SK-N-SH (cell line): ENCODE results near the gene TMEM131. TPM values are rescaled to one million over a fixed set of nuclear protein-coding genes. Genes with fewer than 3 reads are reported as not detected.

Experiments used
- CTCF ChIA-PET: fragments of 300-600, 350-600 bp; formaldehyde crosslinking; extraction: SDS; loops from one replicate; lab custom pipeline; 2021; lab: Yijun Ruan, JAX
- POLR2A ChIA-PET: fragments of 350-600 bp; sonication (Branson Sonifier 250); formaldehyde crosslinking; extraction: SDS; loops from one replicate; lab custom pipeline; 2020; ENCODE audit warnings: antibody characterized with exemption, inconsistent platforms; lab: Yijun Ruan, JAX
- DNase-seq: peaks from one replicate; pipeline ENCODE4 v3.0.0; 2012
- H2AFZ ChIP-seq: fragments of 200-600 bp; sonication (generic); 2 replicates; pipeline ENCODE4 v1.8.1; 2016; ENCODE audit warnings: antibody characterized with exemption, mild to moderate bottlenecking, low read depth
- H3F3A ChIP-seq: fragments of 200-600 bp; sonication (generic); replicated peaks from 2 replicates; pipeline ENCODE3; 2016; ENCODE audit warnings: antibody characterized with exemption, mild to moderate bottlenecking; ENCODE audit not compliant: insufficient read depth
- H3K27ac ChIP-seq, 2 experiments: fragments of 200-500 bp in 1 of 2; fragments of 200-600 bp in 1 of 2; sonication (Bioruptor generic) in 1 of 2; sonication (generic), shearing (Covaris generic) in 1 of 2; 2 replicates each; pipeline versions ENCODE4 v1.5.1 to v1.6.1; 2014 to 2016; ENCODE audit warnings: low read depth in 2 of 2, inconsistent platforms in 1 of 2, low read length in 1 of 2, mild to moderate bottlenecking in 1 of 2, mixed read lengths in 1 of 2
- H3K27me3 ChIP-seq: fragments of 200-600 bp; sonication (generic), shearing (Covaris generic); 2 replicates; pipeline ENCODE4 v1.6.1; 2016; ENCODE audit warnings: mixed run types; ENCODE audit not compliant: insufficient read depth
- H3K36me3 ChIP-seq, 2 experiments: fragments of 200-500 bp in 1 of 2; fragments of 200-600 bp in 1 of 2; sonication (Bioruptor generic) in 1 of 2; sonication (generic) in 1 of 2; replicated peaks in 1 of 2; 2 replicates each; pipeline versions ENCODE3 to v1.5.1; 2014 to 2016; ENCODE audit warnings: low read length in 1 of 2, mild to moderate bottlenecking in 1 of 2; ENCODE audit not compliant: insufficient read depth in 2 of 2, control insufficient read depth in 1 of 2
- H3K4me1 ChIP-seq, 2 experiments: fragments of 200-500 bp in 1 of 2; fragments of 200-600 bp in 1 of 2; sonication (Bioruptor generic) in 1 of 2; sonication (generic), shearing (Covaris generic) in 1 of 2; 2 replicates each; pipeline versions ENCODE4 v1.5.1 to v1.6.1; 2014 to 2016; ENCODE audit warnings: low read depth in 1 of 2, low read length in 1 of 2, mixed run types in 1 of 2; ENCODE audit not compliant: insufficient read depth in 2 of 2, control insufficient read depth in 1 of 2
- H3K4me2 ChIP-seq: fragments of 200-600 bp; sonication (generic), shearing (Covaris generic); 2 replicates; pipeline ENCODE4 v1.6.1; 2017; ENCODE audit warnings: mixed run types
- H3K4me3 ChIP-seq, 2 experiments: fragments of 200-500 bp in 1 of 2; fragments of 200-600 bp in 1 of 2; sonication (Bioruptor generic) in 1 of 2; sonication (generic), shearing (Covaris generic) in 1 of 2; 2 replicates each; pipeline versions ENCODE4 v1.5.1 to v1.8.1; 2014 to 2016; ENCODE audit warnings: low read depth in 2 of 2, inconsistent platforms in 1 of 2, low read length in 1 of 2, mild to moderate bottlenecking in 1 of 2, mixed read lengths in 1 of 2, moderate library complexity in 1 of 2
- H3K79me2 ChIP-seq: fragments of 200-600 bp; sonication (generic); 2 replicates; pipeline ENCODE4 v1.8.1; 2017; ENCODE audit warnings: mild to moderate bottlenecking; ENCODE audit not compliant: insufficient read depth
- H3K9ac ChIP-seq: fragments of 200-600 bp; sonication (generic); 2 replicates; pipeline ENCODE4 v1.6.1; 2017; ENCODE audit warnings: mixed run types
- H3K9me2 ChIP-seq: fragments of 200-600 bp; sonication (generic); 2 replicates; pipeline ENCODE4 v1.6.1; 2017; ENCODE audit warnings: mixed run types
- H3K9me3 ChIP-seq: fragments of 200-600 bp; sonication (generic); 2 replicates; pipeline ENCODE4 v1.6.1; 2017; ENCODE audit warnings: mixed run types, mild to moderate bottlenecking, moderate library complexity
- H4K20me1 ChIP-seq: fragments of 200-600 bp; sonication (generic); 2 replicates; pipeline ENCODE4 v1.6.1; 2017; ENCODE audit warnings: mild to moderate bottlenecking, mixed run types; ENCODE audit not compliant: insufficient read depth
- ELF1 ChIP-seq: IDR thresholded peaks from 2 replicates; pipeline ENCODE4 v1.4.0; 2012
- EP300 ChIP-seq, 2 experiments: IDR thresholded peaks; 2 replicates each; pipeline versions ENCODE4 v1.4.0 to v1.6.1; 2012; ENCODE audit warnings: borderline replicate concordance in 1 of 2, low read depth in 1 of 2, low read length in 1 of 2
- FOSL2 ChIP-seq: IDR thresholded peaks from 2 replicates; pipeline ENCODE4 v1.4.0; 2012; ENCODE audit warnings: low read depth, mild to moderate bottlenecking, moderate library complexity, borderline replicate concordance
- FOXM1 ChIP-seq: IDR thresholded peaks from 2 replicates; pipeline ENCODE4 v1.4.0; 2012; ENCODE audit warnings: low read depth, mild to moderate bottlenecking
- PBX3 ChIP-seq: IDR thresholded peaks from 2 replicates; pipeline ENCODE4; 2012
- RAD21 ChIP-seq: IDR thresholded peaks from 2 replicates; pipeline ENCODE4 v1.6.1; 2012; ENCODE audit warnings: mild to moderate bottlenecking, low read length
- RXRA ChIP-seq: IDR thresholded peaks from 2 replicates; pipeline ENCODE4 v1.4.0; 2012; ENCODE audit warnings: low read depth, mild to moderate bottlenecking, borderline replicate concordance
- SIN3A ChIP-seq: IDR thresholded peaks from 2 replicates; pipeline ENCODE4 v1.6.1; 2012; ENCODE audit warnings: low read depth, mild to moderate bottlenecking, low read length, moderate library complexity, borderline replicate concordance
- TEAD4 ChIP-seq: IDR thresholded peaks from 2 replicates; pipeline ENCODE4 v1.4.0; 2012; ENCODE audit warnings: mild to moderate bottlenecking, borderline replicate concordance; ENCODE audit not compliant: insufficient read depth
- WGBS: methylation state at CpG from one replicate; pipeline ENCODE4 v1.1.6; 2017; ENCODE audit warnings: low lambda C conversion rate; 5-methylcytosine and 5-hydroxymethylcytosine counted together
- polyA plus RNA-seq, 3 experiments: library from polyadenylated mRNA; depleted of rRNA; stranded (reverse); fragments of >200 nt; gene quantifications; 2 replicates each; pipeline ENCODE4 v1.2.3, GENCODE V29; 2012
- TF ChIP-seq, protein P1 (sequence below): fragments of 150-350 bp; IDR thresholded peaks from 2 replicates; pipeline ENCODE4 v1.6.1; 2017; ENCODE audit warnings: antibody characterized with exemption, low read length, low read depth, borderline replicate concordance
- TF ChIP-seq, protein P2 (sequence below): IDR thresholded peaks from 2 replicates; pipeline ENCODE4 v1.4.0; 2012; ENCODE audit warnings: low read depth, borderline replicate concordance

The TMEM131 gene
- polyA plus RNA-seq, 1 of the 3 experiments (the other 2 are of a cell fraction): 9.1 TPM

DNA sequence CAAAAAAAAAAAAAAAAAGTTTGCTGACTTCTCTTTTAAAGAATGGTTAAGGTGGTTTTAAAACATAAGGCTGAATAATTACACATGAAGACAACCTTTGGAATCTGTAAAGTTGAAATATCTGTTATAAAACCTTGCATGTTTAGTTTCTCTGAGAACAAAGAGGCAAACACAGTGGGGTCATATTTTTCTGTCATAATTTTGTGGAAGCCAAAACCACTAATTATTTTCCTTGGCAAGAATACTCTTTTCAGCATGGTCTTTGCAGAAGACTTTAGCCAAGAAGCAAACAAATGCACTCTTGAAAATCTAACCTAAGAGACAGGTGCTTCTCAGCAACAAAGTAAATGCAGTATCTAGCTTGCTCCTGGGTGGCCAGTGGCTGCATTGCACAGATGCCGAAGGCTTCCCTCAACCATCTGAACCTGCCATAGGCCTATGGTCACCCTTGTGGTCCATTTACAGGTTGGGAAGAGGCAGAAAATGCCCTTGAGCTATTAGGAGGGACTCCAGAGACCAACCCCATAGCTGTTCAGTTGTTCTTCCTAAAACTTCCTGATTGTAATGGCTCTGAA, 237.5 kb downstream of the TMEM131 start:
- Histone ChIP-seq H3K4me2 (no peak overlapping the region), H3K27ac (no peak overlapping the region), H3K9ac (no peak overlapping the region), H3K4me3 (no peak overlapping the region), H3K9me3 (no peaks in the 10 kb centered on the region), H3K9me2 (no peaks in the 10 kb centered on the region), H3K79me2 (no peaks in the 10 kb centered on the region), H2AFZ (no peak overlapping the region), H3K4me1 (no peaks in the 10 kb centered on the region), H3F3A (no peaks in the 10 kb centered on the region), H4K20me1 (no peaks in the 10 kb centered on the region), H3K36me3 (peaks cover 12 to 57% of the 10 kb centered on the region in 2 experiments), H3K27me3 (no peaks in the 10 kb centered on the region)
- ChIA-PET POLR2A (no interaction called here), CTCF (interaction anchor here (2.1 to 2.3 kb wide), 2 partner anchors 15 to 49 kb away, joined by 7 to 8 read pairs; no protein-coding TSS in a partner anchor)
- no peak for TF ChIP-seq EP300 (IDR thresholded peaks at IDR 0.05; ENCODE audit: borderline replicate concordance in 1 of 2, low read depth in 1 of 2, low read length in 1 of 2)
- TF ChIP-seq SIN3A: no peak
- no peak for TF ChIP-seq RAD21
- no peak for DNase-seq
- WGBS: 80% methylated on average over 1 of the region's 1 CpG

- Histone ChIP-seq H3K79me2 (no peaks in the 10 kb centered on the region), H3K4me1 (no peaks in the 10 kb centered on the region), H3K4me2 (no peak overlapping the region), H3K27ac (no peak overlapping the region), H3K4me3 (no peak overlapping the region), H4K20me1 (no peaks in the 10 kb centered on the region), H3K9me3 (no peaks in the 10 kb centered on the region), H3F3A (no peaks in the 10 kb centered on the region), H3K27me3 (no peaks in the 10 kb centered on the region), H2AFZ (no peak overlapping the region), H3K36me3 (peaks cover 18 to 54% of the 10 kb centered on the region in 2 experiments), H3K9me2 (no peaks in the 10 kb centered on the region), H3K9ac (no peak overlapping the region)
- WGBS: 93% methylated on average over 18 of the region's 18 CpGs
- CTCF ChIA-PET: interaction anchor here (2.1 to 2.3 kb wide), 2 partner anchors 14 to 48 kb away, joined by 7 to 8 read pairs; no protein-coding TSS in a partner anchor
- TF ChIP-seq FOSL2 (no peak), TEAD4 (no peak), SIN3A (no peak), FOXM1 (no peak), PBX3 (no peak), ELF1 (no peak), RXRA (no peak)
- TF ChIP-seq, protein P1, sequence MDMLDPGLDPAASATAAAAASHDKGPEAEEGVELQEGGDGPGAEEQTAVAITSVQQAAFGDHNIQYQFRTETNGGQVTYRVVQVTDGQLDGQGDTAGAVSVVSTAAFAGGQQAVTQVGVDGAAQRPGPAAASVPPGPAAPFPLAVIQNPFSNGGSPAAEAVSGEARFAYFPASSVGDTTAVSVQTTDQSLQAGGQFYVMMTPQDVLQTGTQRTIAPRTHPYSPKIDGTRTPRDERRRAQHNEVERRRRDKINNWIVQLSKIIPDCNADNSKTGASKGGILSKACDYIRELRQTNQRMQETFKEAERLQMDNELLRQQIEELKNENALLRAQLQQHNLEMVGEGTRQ: no peak
- TF ChIP-seq, protein P2, sequence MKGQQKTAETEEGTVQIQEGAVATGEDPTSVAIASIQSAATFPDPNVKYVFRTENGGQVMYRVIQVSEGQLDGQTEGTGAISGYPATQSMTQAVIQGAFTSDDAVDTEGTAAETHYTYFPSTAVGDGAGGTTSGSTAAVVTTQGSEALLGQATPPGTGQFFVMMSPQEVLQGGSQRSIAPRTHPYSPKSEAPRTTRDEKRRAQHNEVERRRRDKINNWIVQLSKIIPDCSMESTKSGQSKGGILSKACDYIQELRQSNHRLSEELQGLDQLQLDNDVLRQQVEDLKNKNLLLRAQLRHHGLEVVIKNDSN: no peak
- DNase-seq: no peak
- POLR2A ChIA-PET: no interaction called here
These were observed 238.7 kb downstream of the TMEM131 start for GRCh38 chr2:97757062-97757461.
